Body of pancreas (tissue), 4 donors: ENCODE results near the gene PRICKLE4. TPM values are rescaled to one million over a fixed set of nuclear protein-coding genes. Genes with fewer than 3 reads are reported as not detected.
A peak's percentile ranks its signal among the peaks of the same experiment; 100 is the strongest.
"Not testable (repeated sequence)": the region's sequence is repeated elsewhere in the genome, so short reads cannot be mapped to it uniquely, and the experiment has no call there.

Source experiments
- ATAC-seq: fragments of 150-250 bp; one replicate; pipeline ENCODE4 v1.9.1; 2016
- DNase-seq, 4 donors: peaks; one replicate each; pipeline ENCODE4 v3.0.0-alpha.2; 2019
- H3K27ac ChIP-seq, 4 donors: fragments of 200-600 bp; sonication (generic); 1 replicate in 3 of 4; 2 replicates in 1 of 4; pipeline versions ENCODE4 v1.5.1 to v1.6.1; 2016 to 2019; ENCODE audit warnings: mild to moderate bottlenecking in 1 of 4, mixed read lengths in 1 of 4, moderate library complexity in 1 of 4
- H3K27me3 ChIP-seq, 2 donors: fragments of 200-600 bp; sonication (generic); one replicate each; pipeline ENCODE4 v1.6.0; 2016; ENCODE audit warnings: mild to moderate bottlenecking in 1 of 2
- H3K36me3 ChIP-seq, 2 donors: fragments of 200-600 bp; sonication (generic); replicated peaks in 1 of 2; 2 replicates each; pipeline ENCODE4 v1.5.1; 2016; ENCODE audit warnings: low read depth in 2 of 2; ENCODE audit not compliant: insufficient read depth in 1 of 2
- H3K4me1 ChIP-seq: fragments of 200-600 bp; sonication (generic); one replicate; pipeline ENCODE4 v1.6.0; 2016
- H3K4me3 ChIP-seq, 2 donors: fragments of 200-600 bp; sonication (generic); 1 replicate in 1 of 2; 2 replicates in 1 of 2; pipeline ENCODE4 v1.5.1; 2016 to 2019
- H3K9me3 ChIP-seq, 3 donors: fragments of 200-600 bp; sonication (generic); 1 replicate in 2 of 3; 2 replicates in 1 of 3; pipeline ENCODE4 v1.5.1; 2016
- CTCF ChIP-seq, 7 experiments: fragments of 450-650 bp in 4 of 7; fragments of 200-600 bp in 3 of 7; sonication (generic) in 3 of 7; IDR thresholded peaks; one replicate each; pipeline ENCODE4 v1.5.1; 2016 to 2019; ENCODE audit warnings: antibody characterized with exemption in 7 of 7
- POLR2A ChIP-seq, 3 donors: fragments of 450-650 bp; IDR thresholded peaks; one replicate each; pipeline ENCODE4 v1.6.1; 2016; ENCODE audit warnings: antibody characterized with exemption in 3 of 3, mild to moderate bottlenecking in 2 of 3
- WGBS, 2 donors: methylation state at CpG; one replicate each; pipeline ENCODE4 v1.1.5; 2017; 5-methylcytosine and 5-hydroxymethylcytosine counted together
- intact Hi-C: fragments of 100-400 bp; cut with DNase I; formaldehyde crosslinking; loops from one replicate; pipeline ENCODE4 v1.15.1; 2023
- total RNA-seq, 2 donors: library from RNA; depleted of rRNA; stranded (reverse); fragments of >200 nt; gene quantifications; one replicate each; pipeline ENCODE4 v1.1.0, GENCODE V29; 2016

Gene PRICKLE4
- total RNA-seq, 2 donors from 2014 or later: 4.4 to 16.8 TPM

- Histone ChIP-seq H3K9me3 (no peaks in the 10 kb centered on the region), H3K4me1 (no peaks in the 10 kb centered on the region), H3K27me3 (no peaks in the 10 kb centered on the region), H3K36me3 (no peaks in the 10 kb centered on the region), H3K4me3 (no peak overlapping the region), H3K27ac (no peak overlapping the region)
- no peak for ATAC-seq
- no peak for TF ChIP-seq POLR2A (IDR thresholded peaks at IDR 0.05)
- no peak for TF ChIP-seq CTCF (IDR thresholded peaks at IDR 0.05)
- WGBS, 2 donors: 78 to 82% methylated on average over 10 to 13 of the region's 13 CpGs
- intact Hi-C loops: no loop called here
- no peak for DNase-seq
These were observed 21.3 kb upstream of the PRICKLE4 start for GRCh38 chr6:41759106-41759904.

GRCh38 chr6:41759905-41760579 lies 20.5 kb upstream of the PRICKLE4 start:
- intact Hi-C loops: no loop called here
- TF ChIP-seq CTCF (IDR thresholded peaks at IDR 0.05): no peak
- TF ChIP-seq POLR2A (IDR thresholded peaks at IDR 0.05): no peak
- Histone ChIP-seq H3K4me3 (no peak overlapping the region), H3K4me1 (no peaks in the 10 kb centered on the region), H3K36me3 (no peaks in the 10 kb centered on the region), H3K9me3 (no peaks in the 10 kb centered on the region), H3K27ac (no peak overlapping the region), H3K27me3 (no peaks in the 10 kb centered on the region)
- DNase-seq: no peak
- no peak for ATAC-seq
- WGBS, 2 donors: 81 to 82% methylated on average over 2 of the region's 2 CpGs

- DNase-seq (no peak), ATAC-seq (no peak)
- 25 to 34% methylated on average over 2 of the region's 2 CpGs for WGBS, 2 donors
- no peak overlapping the region for H3K4me3 ChIP-seq
- H3K27me3 ChIP-seq: no peaks in the 10 kb centered on the region
- no peak overlapping the region for H3K27ac ChIP-seq
- no peaks in the 10 kb centered on the region for H3K9me3 ChIP-seq
- H3K4me1 ChIP-seq: peaks cover 7% of the 10 kb centered on the region
- intact Hi-C loops: no loop called here
- TF ChIP-seq POLR2A (IDR thresholded peaks at IDR 0.05): no peak
- TF ChIP-seq CTCF (IDR thresholded peaks at IDR 0.05): no peak
- no peaks in the 10 kb centered on the region for H3K36me3 ChIP-seq
These were observed 17.1 kb upstream of the PRICKLE4 start for GRCh38 chr6:41763470-41763869.

GRCh38 chr6:41766043-41766664 lies 14.4 kb upstream of the PRICKLE4 start:
- intact Hi-C loops, ATAC-seq, H3K36me3 ChIP-seq, H3K4me3 ChIP-seq, H3K4me1 ChIP-seq, H3K9me3 ChIP-seq, H3K27me3 ChIP-seq, H3K27ac ChIP-seq, DNase-seq: not testable (repeated sequence)
- 78 to 84% methylated on average over 2 to 4 of the region's 4 CpGs for WGBS, 2 donors

GRCh38 chr6:41767112-41767833 lies 13.3 kb upstream of the PRICKLE4 start:
- Histone ChIP-seq H3K27me3 (no peaks in the 10 kb centered on the region), H3K4me3 (no peak overlapping the region), H3K9me3 (no peaks in the 10 kb centered on the region), H3K27ac (peak overlapping the region in 3 of 4 donors; percentile 23 to 31 (median 30)), H3K4me1 (peaks cover 7% of the 10 kb centered on the region), H3K36me3 (peaks cover 0 to 8% of the 10 kb centered on the region in 2 donors)
- 7 to 38% methylated on average over 6 to 11 of the region's 12 CpGs for WGBS, 2 donors
- ATAC-seq: peak; percentile 91
- intact Hi-C loops: no loop called here
- TF ChIP-seq CTCF (IDR thresholded peaks at IDR 0.05) (no peak), POLR2A (IDR thresholded peaks at IDR 0.05) (no peak)
- peak; percentile 65 to 78 (median 70) for DNase-seq
